Activated T-cell treated with anti-CD3 and anti-CD28 coated beads, Interleukin-2, amount 50 U/mL, for 24 hours (primary cell): ENCODE data around the gene ASXL3.

ENCODE experiments used
- DNase-seq: peaks from one replicate; pipeline ENCODE4 v3.0.0-alpha.2; 2020
- H3K27ac Mint-ChIP-seq: 2 replicates; pipeline ENCODE4 v1.8.0; 2020; ENCODE audit warnings: mild to moderate bottlenecking, mixed read lengths
- H3K27me3 Mint-ChIP-seq: 2 replicates; pipeline ENCODE4 v1.8.0; 2020; ENCODE audit warnings: mixed read lengths
- H3K36me3 Mint-ChIP-seq: 2 replicates; pipeline ENCODE4 v1.8.0; 2020; ENCODE audit warnings: low read depth, mixed read lengths
- H3K4me1 Mint-ChIP-seq: 2 replicates; pipeline ENCODE4 v1.8.0; 2020; ENCODE audit warnings: low read depth, mixed read lengths
- H3K4me3 Mint-ChIP-seq: 2 replicates; pipeline ENCODE4 v1.8.0; 2020; ENCODE audit warnings: mild to moderate bottlenecking, moderate library complexity, mixed read lengths
- H3K9me3 Mint-ChIP-seq: 2 replicates; pipeline ENCODE4 v1.8.0; 2020; ENCODE audit warnings: mixed read lengths

Gene ASXL3

DNA sequence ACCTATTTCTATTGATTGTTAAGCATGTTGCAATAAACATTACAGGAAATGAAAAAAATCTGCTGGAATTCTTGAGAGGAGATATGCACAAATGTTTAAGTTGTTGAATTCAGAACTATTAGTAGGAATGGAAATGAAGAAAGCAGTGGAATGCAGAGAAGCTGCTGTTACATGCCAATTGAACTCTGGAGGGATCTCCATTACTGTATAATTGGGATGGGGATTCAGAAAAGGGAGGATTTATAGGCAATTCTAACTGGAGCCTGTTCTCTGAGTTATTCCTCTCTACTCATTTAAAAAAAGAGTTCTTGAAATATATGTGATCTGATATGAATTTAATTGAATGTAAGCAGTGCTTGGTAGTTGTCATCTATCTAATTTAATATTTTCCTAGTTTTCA lies 2.6 kb upstream of the ASXL3 start:
- no peak for DNase-seq
- Mint-ChIP-seq H3K27me3 (peaks cover 16% of the 10 kb centered on the region), H3K9me3 (peaks cover 2% of the 10 kb centered on the region), H3K36me3 (peaks cover 4% of the 10 kb centered on the region), H3K27ac (no peak overlapping the region), H3K4me1 (peaks cover 5% of the 10 kb centered on the region), H3K4me3 (no peak overlapping the region)

DNA sequence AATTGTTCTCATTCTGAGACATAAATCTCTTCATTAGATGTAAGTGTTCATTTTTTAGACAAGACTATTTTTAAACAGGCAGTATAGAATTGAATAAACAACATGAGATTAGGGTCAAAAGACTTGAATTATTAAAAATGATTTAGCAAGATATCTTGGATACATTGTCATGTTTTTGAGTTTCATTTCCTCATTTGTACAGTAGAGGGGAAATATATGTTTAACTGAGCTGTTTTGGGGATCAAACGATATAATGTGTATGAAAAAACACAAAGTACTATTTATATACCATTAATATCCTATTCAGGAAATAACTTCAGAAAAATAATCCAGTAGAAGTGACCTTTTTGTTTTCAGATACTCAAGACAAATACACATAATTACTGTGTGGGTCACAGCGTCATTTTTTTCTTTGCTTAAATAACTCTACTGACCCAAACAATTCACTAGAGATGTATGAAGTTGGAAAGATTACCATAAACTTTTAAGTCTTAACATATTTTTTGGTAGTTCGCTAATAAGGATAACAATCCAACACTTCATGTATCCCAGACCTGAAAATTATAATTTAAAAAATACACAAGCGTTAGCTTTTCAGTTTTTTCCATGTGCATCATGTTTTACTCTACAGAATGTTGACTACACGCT lies 896 bp upstream of the ASXL3 start:
- DNase-seq = no peak
- peak overlapping the region; percentile 66 for H3K4me3 Mint-ChIP-seq
- peaks cover 19% of the 10 kb centered on the region for H3K27me3 Mint-ChIP-seq
- peaks cover 4% of the 10 kb centered on the region for H3K9me3 Mint-ChIP-seq
- peaks cover 5% of the 10 kb centered on the region for H3K4me1 Mint-ChIP-seq
- H3K36me3 Mint-ChIP-seq = peaks cover 4% of the 10 kb centered on the region
- H3K27ac Mint-ChIP-seq = no peak overlapping the region

- peaks cover 2% of the 10 kb centered on the region for H3K9me3 Mint-ChIP-seq
- no peak overlapping the region for H3K27ac Mint-ChIP-seq
- peaks cover 19% of the 10 kb centered on the region for H3K27me3 Mint-ChIP-seq
- H3K4me3 Mint-ChIP-seq = no peak overlapping the region
- DNase-seq = no peak
- peaks cover 4% of the 10 kb centered on the region for H3K36me3 Mint-ChIP-seq
- H3K4me1 Mint-ChIP-seq = peaks cover 5% of the 10 kb centered on the region
Measured at GRCh38 chr18:33578518-33579348, 714 bp downstream of the ASXL3 start.

GRCh38 chr18:33579349-33580215 lies 1.6 kb downstream of the ASXL3 start:
- peaks cover 4% of the 10 kb centered on the region for H3K36me3 Mint-ChIP-seq
- DNase-seq = no peak
- peaks cover 5% of the 10 kb centered on the region for H3K4me1 Mint-ChIP-seq
- H3K9me3 Mint-ChIP-seq = peaks cover 2% of the 10 kb centered on the region
- H3K27ac Mint-ChIP-seq = no peak overlapping the region
- H3K4me3 Mint-ChIP-seq = no peak overlapping the region
- H3K27me3 Mint-ChIP-seq = peaks cover 19% of the 10 kb centered on the region

GRCh38 chr18:33580546-33580945 lies 2.5 kb downstream of the ASXL3 start:
- Mint-ChIP-seq H3K27ac (no peak overlapping the region), H3K27me3 (peaks cover 15% of the 10 kb centered on the region), H3K4me1 (peaks cover 5% of the 10 kb centered on the region), H3K9me3 (peaks cover 2% of the 10 kb centered on the region), H3K4me3 (no peak overlapping the region), H3K36me3 (peaks cover 4% of the 10 kb centered on the region)
- DNase-seq = no peak

DNA sequence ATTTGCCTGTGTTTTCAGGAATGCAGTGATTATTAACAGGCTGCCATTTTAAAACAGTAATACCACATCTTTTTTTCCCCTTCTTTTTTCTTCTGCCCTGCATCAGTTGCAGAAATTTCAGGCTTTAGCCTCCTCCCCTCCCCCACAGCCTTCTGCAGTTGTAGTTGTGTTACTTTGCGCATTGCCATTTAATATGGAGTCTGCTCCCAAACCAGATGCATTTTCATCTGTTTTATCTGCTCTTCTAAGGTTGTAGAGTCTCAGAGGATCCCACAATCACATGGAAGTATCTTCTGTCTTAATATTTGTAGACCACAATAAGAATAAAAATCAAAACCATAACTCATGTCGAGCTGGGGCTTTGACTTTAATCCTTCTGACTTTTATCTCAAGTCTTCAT lies 3.8 kb downstream of the ASXL3 start:
- Mint-ChIP-seq H3K9me3 (peaks cover 2% of the 10 kb centered on the region), H3K27me3 (peaks cover 13% of the 10 kb centered on the region)

GRCh38 chr18:33583901-33584300 lies 5.9 kb downstream of the ASXL3 start:
- peaks cover 3% of the 10 kb centered on the region for H3K27me3 Mint-ChIP-seq
- H3K27ac Mint-ChIP-seq = no peak overlapping the region
- DNase-seq = no peak
- no peaks in the 10 kb centered on the region for H3K4me1 Mint-ChIP-seq
- H3K9me3 Mint-ChIP-seq = peaks cover 12% of the 10 kb centered on the region
- no peak overlapping the region for H3K4me3 Mint-ChIP-seq
- no peaks in the 10 kb centered on the region for H3K36me3 Mint-ChIP-seq

More for the DNA sequence above, 3.8 kb downstream of the ASXL3 start:
- Mint-ChIP-seq H3K4me3 (no peak overlapping the region), H3K4me1 (peaks cover 5% of the 10 kb centered on the region), H3K27ac (no peak overlapping the region), H3K36me3 (peaks cover 4% of the 10 kb centered on the region)
- no peak for DNase-seq

DNA sequence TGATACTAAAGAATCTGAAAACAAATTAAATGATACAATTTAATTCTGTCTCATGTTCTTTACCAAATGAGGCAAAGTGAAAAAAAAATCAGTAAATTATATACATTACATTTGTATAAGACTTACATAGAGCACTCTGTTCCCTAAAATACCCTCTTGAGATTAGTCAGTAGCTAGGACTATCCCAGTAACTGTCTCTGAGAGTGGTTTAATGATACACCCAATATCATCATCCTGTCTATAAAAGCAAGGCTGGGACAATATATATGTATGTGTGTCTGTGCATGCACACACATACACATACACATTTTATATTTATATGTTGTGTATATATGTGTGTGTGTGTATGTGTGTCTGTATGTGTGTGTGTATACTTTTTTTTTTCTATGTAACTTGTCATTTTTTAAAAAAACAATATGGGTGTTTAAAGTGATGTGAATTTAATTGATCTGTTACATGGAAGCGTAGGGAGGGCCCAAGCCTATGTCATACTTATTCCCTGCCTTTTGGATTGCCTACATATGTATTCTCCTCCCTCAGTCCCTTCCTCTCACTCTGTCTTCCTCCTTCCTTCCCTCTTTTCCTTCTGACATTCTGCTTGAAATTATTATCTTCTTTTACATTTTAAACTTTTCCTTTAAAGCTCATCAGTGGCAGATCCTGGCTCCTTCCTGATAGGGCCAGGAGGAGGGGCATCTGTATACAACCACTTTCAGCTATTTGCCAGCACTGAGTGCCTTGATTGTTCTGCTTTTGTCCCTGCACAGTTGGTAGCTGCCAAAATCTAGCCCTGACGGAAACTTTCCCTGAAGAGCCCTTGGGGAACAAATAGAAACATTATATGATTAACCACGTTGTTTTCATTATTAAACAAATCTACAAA lies 6.8 kb downstream of the ASXL3 start:
- no peaks in the 10 kb centered on the region for H3K36me3 Mint-ChIP-seq
- H3K27ac Mint-ChIP-seq = no peak overlapping the region
- H3K4me1 Mint-ChIP-seq = no peaks in the 10 kb centered on the region
- peaks cover 3% of the 10 kb centered on the region for H3K27me3 Mint-ChIP-seq
- no peak for DNase-seq
- no peak overlapping the region for H3K4me3 Mint-ChIP-seq
- peaks cover 12% of the 10 kb centered on the region for H3K9me3 Mint-ChIP-seq

GRCh38 chr18:33585431-33585775 lies 7.4 kb downstream of the ASXL3 start:
- DNase-seq = no peak

GRCh38 chr18:33588361-33588760 lies 10.3 kb downstream of the ASXL3 start:
- Mint-ChIP-seq H3K4me1 (no peaks in the 10 kb centered on the region), H3K27ac (no peak overlapping the region), H3K9me3 (peaks cover 14% of the 10 kb centered on the region), H3K36me3 (no peaks in the 10 kb centered on the region), H3K4me3 (no peak overlapping the region), H3K27me3 (no peaks in the 10 kb centered on the region)
- DNase-seq = no peak

More at GRCh38 chr18:33585431-33585775, 7.4 kb downstream of the ASXL3 start:
- Mint-ChIP-seq H3K27me3 (peaks cover 3% of the 10 kb centered on the region), H3K36me3 (no peaks in the 10 kb centered on the region), H3K4me1 (no peaks in the 10 kb centered on the region), H3K4me3 (no peak overlapping the region), H3K27ac (no peak overlapping the region), H3K9me3 (peaks cover 14% of the 10 kb centered on the region)

DNA sequence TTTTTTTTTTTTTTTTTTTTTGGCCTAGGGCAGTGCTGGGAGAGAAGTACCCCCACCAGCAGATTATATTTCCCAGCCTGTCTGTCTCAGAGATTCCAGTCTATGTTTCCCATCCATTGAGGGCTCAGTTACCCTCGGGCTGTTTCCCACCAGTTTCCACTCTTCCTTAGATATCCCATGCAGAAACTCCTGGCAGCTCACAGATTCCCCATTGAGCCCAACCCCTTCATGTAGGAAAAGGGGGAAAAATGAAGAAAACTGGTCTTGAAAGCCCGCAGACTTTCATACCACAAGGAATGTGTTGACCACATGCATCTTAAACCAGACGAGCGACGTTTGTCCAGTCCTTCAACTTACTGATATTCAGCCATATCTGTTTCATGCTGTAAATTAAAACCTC lies 15.2 kb downstream of the ASXL3 start:
- no peak overlapping the region for H3K4me3 Mint-ChIP-seq

GRCh38 chr18:33594799-33595198 lies 16.8 kb downstream of the ASXL3 start:
- DNase-seq = no peak
- Mint-ChIP-seq H3K36me3 (no peaks in the 10 kb centered on the region), H3K4me1 (no peaks in the 10 kb centered on the region), H3K9me3 (peaks cover 9% of the 10 kb centered on the region), H3K4me3 (no peak overlapping the region), H3K27me3 (no peaks in the 10 kb centered on the region), H3K27ac (no peak overlapping the region)

More for the DNA sequence above, 15.2 kb downstream of the ASXL3 start:
- Mint-ChIP-seq H3K27ac (no peak overlapping the region), H3K36me3 (no peaks in the 10 kb centered on the region), H3K27me3 (no peaks in the 10 kb centered on the region), H3K4me1 (no peaks in the 10 kb centered on the region), H3K9me3 (peaks cover 13% of the 10 kb centered on the region)
- no peak for DNase-seq

- Mint-ChIP-seq H3K27ac (no peak overlapping the region), H3K36me3 (no peaks in the 10 kb centered on the region), H3K27me3 (no peaks in the 10 kb centered on the region), H3K4me3 (no peak overlapping the region), H3K4me1 (no peaks in the 10 kb centered on the region), H3K9me3 (peaks cover 7% of the 10 kb centered on the region)
- DNase-seq = no peak
Measured at GRCh38 chr18:33596178-33596854, 18.3 kb downstream of the ASXL3 start.
